NCI-H2081 treated with DMSO at 0.1 percent for 48 hours (cell line): Measurements from ENCODE around the gene SEC24D.
"Not testable (repeated sequence)": the region's sequence is repeated elsewhere in the genome, so short reads cannot be mapped to it uniquely, and the experiment has no call there.

ENCODE experiments used
- DNase-seq: peaks from one replicate; lab custom pipeline; 2025; lab: John Stamatoyannopoulos, UW

SEC24D gene

GRCh38 chr4:118810991-118811764 is 24.7 kb downstream of the SEC24D start:
- DNase-seq = no peak

GRCh38 chr4:118807659-118808058 is 28.3 kb downstream of the SEC24D start:
- DNase-seq = no peak

GRCh38 chr4:118803253-118803652 is 32.7 kb downstream of the SEC24D start:
- no peak for DNase-seq

GRCh38 chr4:118801895-118802575 is 33.9 kb downstream of the SEC24D start:
- DNase-seq = no peak

- no peak for DNase-seq
These were observed 36.5 kb downstream of the SEC24D start for GRCh38 chr4:118799231-118799942.

GRCh38 chr4:118798658-118799057 is 37.3 kb downstream of the SEC24D start:
- DNase-seq = no peak

- no peak for DNase-seq
These were observed 38.3 kb downstream of the SEC24D start for GRCh38 chr4:118797558-118798142.

- not testable (repeated sequence) for DNase-seq
These were observed 44.1 kb downstream of the SEC24D start for GRCh38 chr4:118791690-118792446.

GRCh38 chr4:118790544-118790943 is 45.4 kb downstream of the SEC24D start:
- no peak for DNase-seq

- no peak for DNase-seq
These were observed 47.0 kb downstream of the SEC24D start for GRCh38 chr4:118788911-118789310.

GRCh38 chr4:118787844-118788380 is 48.0 kb downstream of the SEC24D start:
- no peak for DNase-seq

GRCh38 chr4:118784776-118785175 is 51.1 kb downstream of the SEC24D start:
- no peak for DNase-seq

- no peak for DNase-seq
These were observed 52.0 kb downstream of the SEC24D start for GRCh38 chr4:118783887-118784286.

GRCh38 chr4:118782886-118783285 is 53.0 kb downstream of the SEC24D start:
- not testable (repeated sequence) for DNase-seq

- DNase-seq = not testable (repeated sequence)
These were observed 58.3 kb downstream of the SEC24D start for GRCh38 chr4:118777649-118778048.

- not testable (repeated sequence) for DNase-seq
These were observed 58.8 kb downstream of the SEC24D start for GRCh38 chr4:118776955-118777640.

GRCh38 chr4:118776157-118776954 is 59.6 kb downstream of the SEC24D start:
- no peak for DNase-seq

- DNase-seq = no peak
These were observed 60.5 kb downstream of the SEC24D start for GRCh38 chr4:118775405-118775804.

GRCh38 chr4:118774989-118775388 is 60.9 kb downstream of the SEC24D start:
- DNase-seq = no peak

- no peak for DNase-seq
These were observed 61.6 kb downstream of the SEC24D start for GRCh38 chr4:118774321-118774720.
